GM21717 (cell line): Measurements from ENCODE around the gene RHOA.
A peak's percentile ranks its signal among the peaks of the same experiment; 100 is the strongest.

Experiments used
- ATAC-seq: cut with Tn5 transposase; IDR thresholded peaks from one replicate; pipeline ENCODE4 v1.9.1; 2021; ENCODE audit warnings: mild to moderate bottlenecking, moderate library complexity; ENCODE audit not compliant: unreplicated experiment

Gene RHOA

DNA sequence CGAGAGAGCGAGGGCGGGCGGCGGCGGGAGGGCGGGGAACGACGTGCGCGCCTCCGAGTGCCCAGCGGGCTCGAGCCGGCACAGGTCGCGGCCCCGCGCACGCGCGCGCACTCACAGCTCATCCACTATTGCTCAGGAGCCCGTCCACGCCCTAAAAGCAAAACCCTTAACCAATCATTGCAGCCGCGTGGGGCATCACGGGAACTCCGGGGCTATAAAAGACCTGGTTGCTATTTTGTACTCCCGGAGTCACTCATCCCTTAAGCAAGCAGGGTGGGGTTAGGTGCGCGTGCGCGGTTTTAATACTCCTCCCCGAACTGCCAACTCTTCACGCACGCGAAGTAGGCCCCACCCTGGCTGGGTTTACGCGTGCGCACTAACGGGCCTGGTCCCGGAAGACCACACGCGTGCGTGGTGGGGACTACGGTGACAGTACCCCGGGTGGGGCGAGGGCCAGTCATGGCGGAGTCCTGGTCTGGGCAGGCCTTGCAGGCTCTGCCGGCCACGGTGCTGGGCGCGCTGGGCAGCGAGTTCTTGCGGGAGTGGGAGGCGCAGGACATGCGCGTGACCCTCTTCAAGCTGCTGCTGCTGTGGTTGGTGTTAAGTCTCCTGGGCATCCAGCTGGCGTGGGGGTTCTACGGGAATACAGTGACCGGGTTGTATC is at the start of gene RHOA, which contains the start of gene TCTA:
Gene RHOA (minus strand): TSS at position 9 of the 664 bp plus-strand sequence. CDS start 36,387 bp downstream, outside the sequence.
Gene TCTA (plus strand): TSS at position 456 of the 664 bp plus-strand sequence. CDS start 4 bp downstream, at position 460.
- ATAC-seq: peak; percentile 75

DNA sequence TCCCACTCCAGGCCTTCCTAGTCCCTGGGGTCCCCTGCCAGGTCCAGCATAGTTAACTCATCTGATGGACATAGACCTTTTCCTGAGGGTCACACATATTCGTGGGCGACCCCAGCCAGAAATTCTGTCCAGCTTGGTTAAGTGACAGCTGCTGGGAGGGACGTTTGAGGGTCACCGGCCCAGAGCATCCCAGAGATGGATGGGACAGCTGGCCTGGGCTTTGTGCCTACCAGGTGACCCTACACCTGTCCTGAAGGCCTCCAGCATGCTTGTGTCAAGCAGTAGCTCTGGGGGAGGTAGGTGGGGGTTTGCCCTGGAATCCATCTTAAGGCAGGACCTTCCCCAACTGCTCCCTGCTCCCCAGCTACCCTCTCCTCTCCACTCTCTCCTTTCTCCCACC is 49.2 kb upstream of the RHOA start:
- ATAC-seq: no peak

DNA sequence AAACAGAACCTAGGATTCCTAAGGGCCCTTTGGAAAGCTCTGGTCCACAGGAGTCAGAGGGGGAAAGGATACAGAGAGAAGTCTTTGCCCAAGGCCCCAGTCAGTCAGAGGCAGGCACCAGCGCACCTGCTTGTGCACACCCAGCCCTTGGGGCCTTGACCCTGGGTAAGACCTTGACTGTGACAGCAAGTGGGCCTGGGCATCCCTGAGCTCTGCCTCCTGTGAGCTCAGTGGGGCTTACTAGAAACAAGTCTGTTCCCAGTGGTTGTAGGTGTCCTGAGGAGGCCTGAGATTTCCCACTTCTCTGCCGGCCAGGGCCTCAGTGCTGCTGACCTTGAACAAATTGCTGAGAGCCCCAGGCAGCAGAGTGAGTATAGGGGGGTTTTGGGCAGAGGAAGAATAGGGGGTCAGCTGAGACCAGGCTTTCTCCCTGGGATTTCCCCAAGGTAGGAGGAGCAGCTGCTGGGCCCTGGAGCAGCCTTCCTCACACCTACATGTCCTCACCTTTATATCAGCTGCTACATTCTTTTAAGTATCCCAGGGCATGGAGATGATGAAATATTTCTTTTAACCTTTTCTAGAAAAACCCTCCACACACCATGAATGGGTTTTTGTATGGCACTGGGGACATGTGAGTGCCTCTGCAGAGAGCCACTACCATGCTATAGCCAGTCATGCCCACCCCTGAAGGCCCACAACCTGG is 48.6 kb upstream of the RHOA start:
- no peak for ATAC-seq

DNA sequence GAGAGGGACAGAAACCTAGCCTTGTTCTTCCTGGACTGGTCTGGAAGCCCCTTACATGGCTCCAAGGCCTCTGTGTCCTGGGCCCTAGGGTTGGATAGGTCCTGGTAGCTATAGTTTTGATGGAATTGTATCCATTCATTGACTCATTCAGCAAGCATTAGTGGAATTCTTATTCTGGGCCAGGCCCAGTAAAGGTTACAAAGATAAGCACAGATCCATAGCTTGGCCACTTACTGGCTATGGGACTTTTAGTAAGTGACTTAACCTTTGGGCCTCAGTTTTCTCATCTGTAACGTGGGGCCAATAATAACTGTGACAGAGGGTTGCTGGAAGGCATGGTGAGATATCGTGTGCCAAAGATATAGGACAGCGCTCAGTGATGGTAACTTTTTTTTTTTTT is 44.7 kb upstream of the RHOA start:
- no peak for ATAC-seq

DNA sequence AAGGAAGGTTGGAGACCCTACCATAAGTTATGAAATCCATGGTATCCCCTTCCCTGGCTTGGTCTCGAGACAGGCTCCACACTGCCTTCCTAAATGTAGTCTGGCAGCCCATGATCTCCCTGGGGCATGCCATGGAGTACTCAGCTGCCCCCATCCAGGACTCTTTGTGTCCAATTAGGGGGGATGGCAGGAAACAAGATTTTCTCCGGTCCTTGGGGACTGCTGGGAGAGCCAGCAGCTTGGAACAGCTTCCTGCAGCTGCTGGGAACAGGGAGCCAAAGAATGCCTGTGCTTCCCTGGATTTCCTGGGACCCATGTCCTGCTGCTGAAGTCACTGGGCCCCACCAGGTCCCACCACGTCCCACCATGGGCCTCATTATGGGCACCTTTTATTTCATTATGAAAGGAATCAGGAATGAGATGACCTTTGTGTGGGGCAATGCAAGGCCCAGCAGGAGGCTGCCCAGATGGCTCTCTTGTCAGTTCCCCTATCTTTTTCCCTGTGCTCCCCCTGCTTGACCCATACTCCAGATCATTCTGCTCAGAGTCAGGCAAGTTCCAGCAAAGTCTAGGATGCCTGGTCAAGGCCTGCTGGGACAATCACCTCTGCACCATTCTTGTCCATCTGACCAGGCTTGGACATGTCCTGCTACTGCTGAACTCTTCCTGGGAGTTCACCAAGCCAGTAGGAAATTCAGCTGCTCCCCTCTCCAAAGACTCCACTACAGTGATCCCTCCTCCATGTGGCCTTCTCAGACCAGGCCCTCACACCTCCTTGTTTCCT is 43.3 kb upstream of the RHOA start:
- no peak for ATAC-seq

DNA sequence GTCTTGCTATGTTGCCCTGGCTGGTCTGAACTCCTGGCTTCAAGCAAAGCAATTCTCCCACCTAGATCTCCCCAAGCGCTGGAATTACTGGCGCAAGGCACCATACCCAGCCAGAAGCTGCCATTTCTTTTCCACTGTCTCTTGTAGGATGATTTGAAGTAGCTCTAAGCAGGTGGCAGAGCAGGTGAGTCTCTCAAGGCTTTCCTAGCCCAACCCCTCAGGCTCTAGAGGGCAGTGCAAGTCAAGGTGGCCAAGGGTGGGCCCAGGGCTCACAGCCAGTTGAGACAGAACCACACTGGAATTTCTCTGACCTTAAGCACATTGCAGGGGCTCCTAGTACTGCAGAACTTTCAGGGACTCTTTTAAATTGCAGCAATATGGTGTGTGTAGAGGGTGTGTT is 42.7 kb upstream of the RHOA start:
- no peak for ATAC-seq

DNA sequence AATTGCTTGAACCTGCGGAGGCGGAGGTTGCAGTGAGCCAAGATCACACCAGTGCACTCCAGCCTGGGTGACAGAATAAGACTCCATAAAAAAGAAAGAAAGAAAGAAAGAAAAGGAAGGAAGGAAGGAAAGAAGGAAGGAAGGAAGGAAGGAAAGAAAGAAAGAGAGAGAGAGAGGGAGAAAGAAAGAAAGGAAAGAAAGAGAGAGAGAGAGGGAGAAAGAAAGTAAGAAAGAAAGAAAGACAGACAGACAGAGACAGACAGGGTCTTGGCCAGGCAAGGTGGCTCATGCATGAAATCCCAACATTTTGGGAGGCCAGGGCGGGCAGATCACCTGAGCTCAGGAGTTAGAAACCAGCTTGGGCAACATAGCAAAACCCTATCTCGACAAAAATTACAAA is 41.8 kb upstream of the RHOA start:
- ATAC-seq: no peak

DNA sequence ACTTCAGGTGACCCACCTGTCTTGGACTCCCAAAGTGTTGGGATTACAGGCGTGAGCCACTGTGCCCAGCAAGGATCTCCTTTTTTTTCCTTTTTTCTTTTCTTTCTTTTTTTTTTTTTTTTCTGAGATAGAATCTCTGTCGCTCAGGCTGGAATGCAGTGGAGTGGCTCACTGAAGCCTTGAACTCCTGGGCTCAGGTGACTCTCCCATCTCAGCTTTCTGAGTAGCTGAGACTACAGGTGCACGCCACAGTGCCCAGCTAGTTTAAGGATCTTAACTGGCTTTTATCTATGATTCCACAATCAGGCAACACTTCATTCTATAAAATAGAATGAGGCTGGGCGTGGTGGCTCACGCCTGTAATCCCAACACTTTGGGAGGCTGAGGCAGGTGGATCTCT is 33.6 kb upstream of the RHOA start:
- no peak for ATAC-seq

DNA sequence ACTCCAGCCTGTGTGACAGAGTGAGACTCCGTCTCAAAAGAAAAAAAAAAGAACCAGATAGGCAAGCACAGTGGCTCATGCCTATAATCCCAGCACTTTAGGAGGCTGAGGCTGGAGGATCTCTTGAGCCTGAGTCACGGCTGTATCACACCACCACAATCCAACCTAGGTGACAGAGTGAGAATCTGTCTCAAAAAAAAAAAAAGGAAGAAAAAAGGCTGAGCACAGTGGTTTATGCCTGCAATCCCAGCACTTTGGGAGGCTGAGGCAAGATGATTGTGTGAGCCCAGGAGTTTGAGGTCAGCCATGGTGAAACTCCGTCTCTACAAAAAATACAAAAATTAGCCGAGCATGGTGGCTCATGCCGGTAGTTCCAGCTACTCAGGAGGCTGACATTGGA is 23.0 kb upstream of the RHOA start:
- no peak for ATAC-seq

DNA sequence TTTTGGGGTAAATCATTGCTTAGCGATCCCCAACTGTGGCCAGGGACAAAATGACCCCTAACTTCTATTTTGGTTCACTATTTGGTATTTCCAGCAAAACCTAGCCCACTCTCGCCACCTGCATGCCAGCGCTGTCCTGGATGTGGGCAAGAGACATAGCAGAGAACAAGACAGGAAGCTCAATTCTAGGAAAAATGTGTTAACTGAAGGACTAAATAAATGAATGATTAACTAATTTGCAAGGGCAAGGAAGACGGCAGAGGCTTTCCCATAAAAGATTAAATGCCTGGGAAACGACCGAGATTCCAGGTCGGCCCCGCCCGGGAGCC is 16.9 kb upstream of the RHOA start:
- ATAC-seq: no peak

DNA sequence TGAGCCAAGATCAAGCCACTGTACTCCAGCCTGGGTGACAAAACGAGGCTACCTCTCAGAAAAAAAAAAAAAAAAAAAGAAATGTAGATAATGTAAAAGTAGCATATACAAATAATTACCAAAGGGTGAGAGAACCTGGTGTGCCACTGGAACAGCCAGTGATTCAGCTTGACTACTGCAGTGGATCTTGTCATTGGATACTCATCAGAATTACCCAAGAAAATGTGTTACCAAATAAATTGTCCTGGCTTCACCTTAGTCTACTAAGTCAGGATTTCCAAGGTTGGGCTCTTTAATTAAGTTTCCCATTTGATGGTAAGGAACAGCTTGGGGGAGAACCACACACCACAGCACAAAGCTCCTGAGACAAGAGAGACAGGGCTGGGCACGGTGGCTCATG is 15.8 kb upstream of the RHOA start:
- ATAC-seq: no peak

DNA sequence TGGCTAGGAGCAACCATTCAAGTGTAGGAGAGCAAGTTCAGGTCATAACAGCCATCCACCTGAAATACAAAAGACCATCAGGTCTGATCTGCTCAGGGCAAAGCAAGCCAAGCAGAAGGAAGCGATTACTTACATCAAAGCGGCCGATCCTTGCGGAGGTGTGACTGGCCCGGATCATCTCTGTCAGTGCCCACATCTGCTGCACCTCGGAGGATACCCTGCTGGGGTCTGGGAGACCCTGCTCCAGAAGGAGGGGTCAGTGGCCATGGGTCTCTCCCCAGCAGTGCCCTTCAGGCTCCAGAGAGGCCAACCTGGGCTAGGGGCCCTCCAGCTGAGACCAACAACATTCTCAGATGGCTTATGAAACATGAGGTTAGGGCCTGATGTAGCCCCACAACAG is 13.0 kb upstream of the RHOA start:
- ATAC-seq: no peak

DNA sequence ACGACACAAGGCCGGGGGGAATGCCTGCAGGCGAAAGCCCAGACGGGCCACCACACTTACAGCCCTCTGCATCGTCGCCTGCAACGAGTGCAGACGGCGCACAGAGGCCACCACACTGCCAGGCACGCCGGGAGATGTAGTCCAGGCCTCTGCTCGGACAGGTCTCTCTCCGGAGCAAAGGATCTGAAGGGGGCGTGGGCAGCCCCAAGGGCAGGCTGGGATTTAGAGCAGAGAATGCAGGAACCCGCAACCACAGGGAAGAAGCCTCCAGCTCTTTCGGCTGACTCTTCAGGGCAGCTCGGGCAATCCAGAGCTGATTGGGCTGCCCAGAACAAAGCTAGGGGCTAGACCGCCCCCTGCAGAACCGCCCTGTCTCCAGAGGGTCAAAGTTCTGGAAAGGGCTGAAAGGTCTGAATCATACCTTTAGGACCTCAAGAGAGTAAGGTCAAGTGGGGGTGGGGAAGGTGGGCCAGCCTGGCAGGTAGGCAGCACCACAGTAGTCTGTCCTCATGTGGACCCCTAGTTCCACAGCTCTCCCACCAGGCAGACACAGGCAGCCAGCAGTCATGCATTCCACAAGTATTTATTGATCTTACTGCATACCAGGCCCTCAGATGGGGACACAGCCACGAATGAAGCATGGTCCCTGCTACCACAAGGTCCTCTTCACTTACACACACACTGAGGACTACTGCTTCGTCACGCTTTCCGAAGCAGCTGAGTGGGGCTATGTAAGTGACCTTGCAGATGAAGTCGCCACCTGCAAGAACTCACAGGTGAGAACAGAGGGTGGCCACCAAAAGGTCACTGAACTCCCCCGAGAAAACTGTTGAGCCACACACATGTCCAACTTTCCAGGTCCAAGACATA is 10.8 kb upstream of the RHOA start, which contains the start of gene AMT:
Gene AMT (minus strand): TSS at position 95 of the 870 bp plus-strand sequence. CDS start 23 bp downstream, at position 72.
- ATAC-seq: no peak

DNA sequence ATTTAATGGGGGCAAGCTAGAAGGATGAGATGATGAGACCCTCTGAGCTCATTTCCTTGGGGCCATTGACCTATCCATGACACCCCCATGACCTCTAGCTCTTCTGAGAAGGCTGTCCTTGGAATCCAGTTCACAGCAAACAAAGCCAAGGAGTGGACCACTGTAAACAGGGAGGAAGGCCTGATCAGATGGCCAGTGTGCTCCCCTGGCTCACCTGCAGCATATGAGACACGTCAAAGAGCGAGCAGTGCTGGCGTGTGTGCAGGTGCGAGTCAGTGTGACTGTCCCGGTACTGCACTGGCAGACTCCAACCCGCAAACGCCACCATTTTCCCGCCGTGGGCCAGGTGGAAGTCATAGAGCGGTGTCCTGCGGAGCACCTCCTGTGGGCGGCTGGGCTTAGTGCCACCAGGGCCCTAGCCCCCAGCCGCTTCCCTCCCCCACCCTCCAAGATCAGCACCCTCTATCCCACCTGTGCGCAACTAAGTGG is 10.2 kb upstream of the RHOA start:
- no peak for ATAC-seq

DNA sequence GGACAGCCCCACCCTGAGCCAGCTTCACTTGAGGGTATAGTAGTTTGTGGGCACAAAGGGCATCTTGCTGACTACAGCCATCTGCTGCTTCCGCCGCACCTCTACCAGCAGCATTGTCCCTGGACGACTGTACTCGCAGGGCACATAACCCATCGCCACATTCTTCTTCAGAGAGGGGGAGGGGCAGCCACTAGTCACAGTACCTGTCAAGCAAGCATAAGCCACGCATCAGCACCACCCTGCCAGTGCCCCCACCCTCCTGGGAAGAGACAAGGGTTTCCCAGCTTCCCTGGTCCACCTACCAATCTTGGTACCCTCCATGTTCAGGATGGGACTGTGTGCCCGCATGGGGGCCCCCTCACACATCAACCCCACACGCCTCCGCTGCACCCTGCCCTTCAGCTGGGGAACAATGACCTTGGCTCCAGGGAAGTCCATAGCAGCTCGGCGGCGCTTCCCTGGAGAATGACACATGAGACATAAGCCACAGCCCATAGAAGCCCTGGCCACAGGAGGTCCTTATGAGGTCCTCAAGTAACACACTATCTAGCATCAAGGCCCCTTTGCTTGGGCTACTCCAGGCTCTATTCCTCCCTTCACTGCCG is 5.8 kb upstream of the RHOA start:
- ATAC-seq: no peak

DNA sequence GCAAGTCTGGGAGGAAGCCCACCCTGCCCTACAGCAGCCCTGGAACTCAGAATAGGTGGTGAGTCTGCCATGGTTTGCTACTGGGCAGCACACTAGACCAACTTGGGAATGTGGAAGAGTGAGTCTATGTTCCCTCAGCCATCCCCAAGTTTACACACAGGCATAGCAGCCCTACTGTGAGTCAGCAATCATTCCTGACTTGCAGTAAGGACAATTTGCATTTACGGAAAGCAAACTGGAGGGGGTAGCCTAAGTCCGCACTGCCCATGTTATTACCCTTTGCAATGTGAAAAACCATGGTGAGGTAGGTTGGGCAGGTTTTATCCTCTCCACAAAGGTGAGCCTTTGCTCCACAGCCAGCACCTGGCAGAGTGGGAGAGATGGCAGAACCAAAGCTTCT is 5.1 kb upstream of the RHOA start:
- ATAC-seq: no peak

DNA sequence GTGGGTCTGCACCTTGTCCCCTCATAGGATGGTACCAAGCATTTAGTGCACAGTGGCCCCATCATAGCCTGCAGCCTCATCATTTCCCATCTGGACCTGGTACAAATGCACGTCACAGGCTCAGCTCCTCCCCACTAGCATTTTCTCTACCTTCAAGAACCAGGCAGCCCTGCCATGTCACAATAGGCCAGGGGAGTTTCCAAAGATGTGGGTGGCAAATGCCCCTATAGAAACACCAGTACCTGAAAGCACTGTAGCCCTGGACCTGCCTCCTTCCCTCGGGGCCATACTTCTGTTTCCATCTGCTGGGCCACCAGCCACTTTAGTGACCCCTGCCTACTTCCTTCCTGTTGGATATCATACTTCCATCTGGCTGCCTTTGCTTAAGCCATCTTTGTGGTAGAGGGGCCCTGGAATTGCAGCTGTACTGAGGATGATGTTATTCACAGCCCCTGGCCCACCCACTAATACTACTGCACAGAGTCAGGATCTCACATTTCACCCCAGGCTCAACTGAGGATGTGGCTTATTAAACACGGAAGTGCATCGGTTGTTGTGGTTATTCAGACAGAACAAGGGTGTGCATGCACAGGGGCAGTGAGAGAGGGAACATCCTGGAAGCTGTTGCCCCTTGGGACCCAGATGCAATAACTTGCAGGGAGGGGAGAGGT is 4.3 kb upstream of the RHOA start:
- no peak for ATAC-seq

DNA sequence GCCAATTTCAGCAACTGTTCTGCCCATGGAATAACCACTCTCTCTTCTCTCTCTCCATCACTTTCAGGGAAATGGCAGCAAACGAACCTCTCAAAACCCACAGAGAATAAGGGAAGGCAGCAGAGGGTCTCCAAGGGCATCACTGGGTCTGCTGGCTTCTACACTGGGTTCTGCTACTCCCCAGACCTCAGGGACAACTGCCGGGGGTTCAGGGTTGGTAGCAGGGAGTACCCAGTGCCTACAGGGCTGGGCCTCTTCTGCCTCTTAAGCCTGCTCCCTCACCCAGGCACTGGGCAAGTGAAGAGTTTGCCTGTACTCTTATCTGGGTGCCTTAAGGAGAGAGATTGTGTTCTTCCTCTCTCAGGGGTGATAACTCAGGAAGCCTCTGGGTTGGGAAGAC is 3.0 kb upstream of the RHOA start:
- ATAC-seq: no peak

DNA sequence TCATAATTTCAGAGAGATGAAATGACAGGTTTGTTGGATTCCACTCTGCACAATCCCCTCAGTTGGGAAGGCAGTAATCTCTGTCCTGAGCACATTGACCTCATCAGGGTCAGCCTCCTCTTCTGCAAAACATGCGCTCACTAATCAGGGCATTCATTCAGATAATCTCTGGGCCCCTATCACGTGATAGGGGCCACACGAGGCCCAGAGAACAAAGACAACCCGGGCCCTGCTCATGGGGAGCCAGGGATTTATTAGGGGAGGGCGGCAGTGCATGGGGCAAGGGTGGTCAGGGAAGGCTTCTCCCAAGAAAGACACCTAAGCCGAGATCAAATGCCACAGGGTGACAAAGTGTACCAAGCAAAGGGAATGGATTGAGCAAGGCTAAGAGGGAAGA is 1.6 kb upstream of the RHOA start:
- ATAC-seq: no peak
